ENCODE measurements around the gene OGFOD3. TPM values are rescaled to one million over a fixed set of nuclear protein-coding genes. Genes with fewer than 3 reads are reported as not detected.
"Not testable (repeated sequence)": the region's sequence is repeated elsewhere in the genome, so short reads cannot be mapped to it uniquely, and the experiment has no call there.

OGFOD3 gene, protein sequence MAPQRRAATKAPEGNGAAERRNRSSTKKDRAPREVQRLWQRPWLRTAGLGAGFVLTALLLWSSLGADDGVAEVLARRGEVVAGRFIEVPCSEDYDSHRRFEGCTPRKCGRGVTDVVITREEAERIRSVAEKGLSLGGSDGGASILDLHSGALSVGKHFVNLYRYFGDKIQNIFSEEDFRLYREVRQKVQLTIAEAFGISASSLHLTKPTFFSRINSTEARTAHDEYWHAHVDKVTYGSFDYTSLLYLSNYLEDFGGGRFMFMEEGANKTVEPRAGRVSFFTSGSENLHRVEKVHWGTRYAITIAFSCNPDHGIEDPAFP
- 20.7 TPM for total RNA-seq

- ATAC-seq, result peak; percentile 94
These were observed at the start of gene OGFOD3, which contains the start of gene HEXD for GRCh38 chr17:82418001-82418986. Gene OGFOD3, minus strand, starts transcription at chr17:82418586. Its CDS starts 101 bp downstream, at chr17:82418485. Gene HEXD, plus strand, starts transcription at chr17:82418347. Its CDS starts 1,453 bp downstream, at chr17:82419800.

- no peak for ATAC-seq
These were observed 46.7 kb upstream of the OGFOD3 start for GRCh38 chr17:82465023-82465603.

DNA sequence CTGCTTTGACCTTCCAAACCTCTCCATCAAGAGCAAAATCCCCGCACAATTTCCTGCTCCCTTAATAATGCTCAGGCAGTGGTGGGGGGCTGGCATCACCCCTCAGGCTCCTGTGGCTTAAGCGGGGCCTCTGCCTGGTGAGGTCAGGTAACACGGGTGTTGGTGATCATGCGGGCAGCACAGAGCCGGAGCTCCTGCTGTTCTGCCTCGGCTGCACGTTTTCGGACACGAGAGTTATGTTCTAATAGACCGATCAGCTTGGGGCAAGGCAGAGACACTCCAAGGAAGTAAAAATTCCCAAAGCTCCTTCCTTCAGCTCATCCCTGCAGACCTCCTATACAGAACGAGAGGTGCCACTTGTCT is 46.2 kb upstream of the OGFOD3 start:
- no peak for ATAC-seq

DNA sequence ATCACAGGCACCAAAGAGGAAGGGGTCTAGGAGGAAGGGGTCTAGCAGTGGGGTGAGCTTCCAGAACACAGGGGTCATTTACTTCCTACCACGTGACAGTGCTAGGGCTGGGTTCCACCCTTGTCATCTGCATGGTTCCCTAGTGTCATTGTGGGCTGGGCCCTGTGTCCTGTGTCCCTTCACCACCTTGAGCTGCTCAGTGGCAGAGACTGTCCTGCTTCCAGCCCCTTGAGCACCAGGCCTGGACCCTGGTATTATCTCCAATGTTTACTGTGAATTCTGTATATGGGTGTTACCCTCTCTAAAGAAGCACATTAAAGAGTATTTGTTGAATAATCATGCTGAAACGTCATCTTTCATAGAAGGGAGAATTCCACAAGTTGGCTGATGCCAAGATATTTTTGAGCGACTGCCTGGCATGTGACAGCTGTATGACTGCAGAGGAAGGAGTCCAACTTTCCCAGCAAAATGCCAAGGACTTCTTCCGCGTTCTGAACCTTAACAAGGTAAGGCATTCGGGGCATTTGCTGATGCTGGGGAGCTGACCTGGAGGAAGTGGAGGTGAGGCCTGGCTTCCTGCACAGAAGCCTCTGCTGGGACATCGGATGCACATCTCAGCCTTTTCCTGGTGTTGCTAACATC is 45.7 kb upstream of the OGFOD3 start:
- no peak for ATAC-seq

DNA sequence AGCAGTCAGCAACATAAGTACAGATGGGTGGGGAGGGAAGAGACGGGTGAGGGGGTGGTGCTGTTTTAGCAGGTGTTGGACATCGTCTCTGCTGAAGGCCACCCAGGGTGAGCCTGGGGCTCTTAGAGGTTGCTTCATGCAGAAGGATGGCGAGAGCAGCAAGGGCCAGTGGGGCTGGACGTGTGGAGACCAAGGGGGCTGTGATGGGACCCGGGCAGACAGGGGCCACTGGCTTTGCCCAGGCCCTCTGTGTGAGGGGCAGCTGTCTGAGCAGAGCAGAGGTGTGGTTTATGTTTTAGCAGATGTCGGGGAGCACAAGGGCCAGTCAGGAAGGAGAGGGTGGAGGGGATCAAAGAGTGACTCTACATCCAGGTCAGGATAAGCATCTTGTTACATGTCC is 45.0 kb upstream of the OGFOD3 start:
- no peak for ATAC-seq

DNA sequence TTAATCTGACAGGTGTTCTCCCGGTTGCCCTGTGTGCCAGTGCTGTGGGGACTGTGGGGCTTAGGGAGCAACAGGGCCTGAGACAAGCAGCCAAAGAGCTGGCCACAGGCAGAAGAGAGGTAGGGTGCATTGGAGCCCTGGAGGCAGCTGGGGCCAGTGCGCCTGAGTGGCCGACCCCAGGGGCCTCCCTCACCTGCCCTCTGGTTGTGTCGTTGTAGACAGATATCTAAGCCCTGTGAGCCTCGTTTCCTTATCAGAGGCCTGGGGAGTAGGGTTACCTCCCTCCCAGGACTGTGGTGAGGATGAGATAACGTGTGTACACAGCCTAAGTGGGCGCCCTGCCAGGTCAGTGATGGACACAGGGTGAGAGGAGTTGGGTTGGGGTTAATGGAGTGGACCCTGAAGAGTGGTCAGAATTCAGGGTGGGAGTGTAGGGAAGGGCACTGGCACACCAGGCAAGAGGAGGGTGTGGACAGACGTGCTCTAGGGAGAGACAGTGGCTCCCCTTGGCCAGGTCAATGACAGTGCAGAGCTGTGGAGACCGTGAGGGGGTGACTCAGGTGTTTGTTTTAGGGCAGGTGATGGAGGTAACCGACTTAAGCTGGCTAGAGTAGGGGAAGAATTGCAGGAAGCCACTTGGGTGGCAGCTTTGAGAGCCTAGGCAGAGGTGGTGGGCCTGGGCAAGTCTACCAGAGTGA is 43.6 kb upstream of the OGFOD3 start:
- no peak for ATAC-seq

DNA sequence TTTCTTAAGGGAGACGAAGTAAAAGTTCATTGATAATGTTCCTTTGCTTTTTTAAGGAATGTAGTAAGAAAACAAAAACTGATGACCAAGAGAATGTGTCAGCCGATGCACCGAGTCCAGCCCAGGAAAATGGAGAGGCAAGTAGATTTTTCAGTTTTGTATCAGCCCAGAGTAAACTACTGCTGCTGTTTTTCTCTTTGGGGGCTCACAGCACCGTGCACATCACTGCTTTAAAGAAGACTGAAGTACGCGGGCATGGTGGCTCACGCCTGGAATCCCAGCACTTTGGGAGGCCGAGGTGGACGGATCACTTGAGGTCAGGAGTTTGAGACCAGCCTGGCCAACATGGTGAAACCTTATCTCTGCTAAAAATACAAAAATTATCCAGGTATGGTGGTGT is 41.5 kb upstream of the OGFOD3 start:
- not testable (repeated sequence) for ATAC-seq

GRCh38 chr17:82458885-82459424 is 40.6 kb upstream of the OGFOD3 start:
- ATAC-seq, result peak; percentile 1

DNA sequence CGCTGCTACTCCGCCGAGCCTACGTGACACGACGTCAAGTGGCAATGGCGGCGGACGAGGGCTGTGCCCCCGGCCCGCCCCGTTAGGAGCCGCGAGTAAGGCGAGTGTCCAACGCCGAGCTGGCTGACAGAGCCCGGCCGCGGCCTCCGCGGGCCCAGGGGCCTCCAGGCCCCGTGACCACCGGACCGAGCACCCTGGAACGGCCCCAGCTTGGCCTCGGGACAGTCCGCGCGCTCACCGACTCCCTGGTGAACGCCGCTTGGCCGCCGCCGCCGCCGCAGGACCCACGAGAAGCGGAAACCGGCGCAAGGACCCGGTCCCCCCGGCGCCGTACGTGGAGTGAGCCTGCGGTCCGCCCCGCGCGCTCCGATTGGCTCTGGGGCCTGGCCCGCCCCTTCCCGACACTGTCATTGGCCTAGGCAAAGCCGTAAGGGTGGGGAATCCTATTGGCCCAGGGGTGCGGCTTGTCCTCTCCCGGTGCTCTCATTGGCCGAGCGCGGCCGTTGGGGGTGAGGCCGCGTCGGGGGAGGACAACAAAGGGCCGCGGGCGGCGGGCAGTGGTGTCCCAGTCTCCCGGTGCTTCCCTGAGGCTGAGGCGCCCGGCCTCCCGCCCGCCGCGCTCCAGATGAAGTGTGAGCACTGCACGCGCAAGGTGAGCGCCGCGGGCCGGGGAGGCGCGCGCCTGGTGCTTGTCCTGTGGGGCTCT is 39.9 kb upstream of the OGFOD3 start, which contains the start of gene NARF:
TSS of gene NARF (plus strand) at position 563 of the 706 bp plus-strand sequence. CDS start at position 626, 63 bp downstream.
- peak; percentile 99 for ATAC-seq

DNA sequence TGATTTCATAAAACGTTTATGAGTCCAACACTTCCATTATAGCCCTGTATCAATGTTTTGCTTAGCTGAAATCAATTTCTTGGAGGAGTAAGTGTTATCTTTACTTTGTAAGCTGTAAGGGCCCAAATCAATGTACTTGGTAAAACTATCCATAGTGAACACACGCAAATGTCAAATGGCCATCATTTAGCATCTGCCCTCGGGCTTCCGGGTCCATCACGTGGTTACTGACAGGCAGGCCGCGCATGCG is 39.5 kb upstream of the OGFOD3 start:
- ATAC-seq, result no peak

- no peak for ATAC-seq
These were observed 38.9 kb upstream of the OGFOD3 start for GRCh38 chr17:82457073-82457928.

DNA sequence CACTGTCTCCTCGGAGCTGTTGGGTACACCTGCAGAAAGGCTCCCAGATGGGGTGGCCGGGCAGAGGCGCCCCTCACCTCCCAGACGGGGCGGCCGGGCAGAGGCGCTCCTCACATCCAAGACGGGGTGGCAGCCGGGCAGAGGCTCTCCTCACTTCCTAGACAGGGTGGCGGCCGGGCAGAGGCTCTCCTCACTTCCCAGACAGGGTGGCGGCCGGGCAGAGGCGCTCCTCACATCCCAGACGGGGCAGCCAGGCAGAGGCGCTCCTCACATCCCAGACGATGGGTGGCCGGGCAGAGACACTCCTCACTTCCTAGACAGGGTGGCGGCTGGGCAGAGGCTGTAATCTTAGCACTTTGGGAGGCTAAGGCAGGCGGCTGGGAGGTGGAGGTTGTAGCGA is 35.3 kb upstream of the OGFOD3 start:
- not testable (repeated sequence) for ATAC-seq

GRCh38 chr17:82453151-82453550 is 34.8 kb upstream of the OGFOD3 start:
- ATAC-seq, result not testable (repeated sequence)

GRCh38 chr17:82452162-82452561 is 33.8 kb upstream of the OGFOD3 start:
- no peak for ATAC-seq

GRCh38 chr17:82450357-82451106 is 32.1 kb upstream of the OGFOD3 start, which contains the start of gene CYBC1:
Gene CYBC1, minus strand, starts transcription at chr17:82450752. Its CDS starts 1,498 bp downstream, at chr17:82449254.
- ATAC-seq, result peak; percentile 94

GRCh38 chr17:82449883-82450356 is 31.5 kb upstream of the OGFOD3 start:
- ATAC-seq, result no peak

- ATAC-seq, result peak; percentile 34
These were observed 30.9 kb upstream of the OGFOD3 start for GRCh38 chr17:82449131-82449882.

DNA sequence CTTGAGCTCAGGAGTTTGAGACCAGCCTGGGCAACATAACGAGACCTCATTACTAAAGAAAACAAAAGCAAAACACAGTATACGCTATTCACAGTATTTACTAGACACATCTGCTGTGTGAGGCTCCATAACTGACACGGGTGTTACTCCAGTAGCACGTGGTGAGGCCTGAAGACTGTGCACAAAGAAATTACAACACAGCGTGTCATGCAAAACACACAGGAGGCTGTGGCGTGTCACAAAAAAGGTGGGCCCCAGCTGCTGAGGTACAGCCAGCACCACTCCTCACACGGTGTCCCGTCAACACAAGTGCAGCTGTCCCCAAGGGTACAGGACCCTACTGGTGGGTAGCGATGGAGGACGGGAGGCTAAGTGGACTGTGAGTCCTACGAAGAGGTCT is 29.5 kb upstream of the OGFOD3 start:
- no peak for ATAC-seq

Measured in esophagus mucosa (tissue), 1 donor.